Upper lobe of left lung (tissue), 6 donors: ENCODE results near the gene TNFSF10. TPM values are rescaled to one million over a fixed set of nuclear protein-coding genes. Genes with fewer than 3 reads are reported as not detected.

Source experiments
- ATAC-seq, 2 donors: fragments of 200-7000 bp; cut with Tn5 transposase; one replicate each; pipeline ENCODE4 v1.9.1; 2022; ENCODE audit warnings: mild to moderate bottlenecking in 2 of 2, moderate library complexity in 2 of 2; ENCODE audit not compliant: low FRiP score in 2 of 2
- DNase-seq, 2 donors: peaks; one replicate each; pipeline ENCODE4 v3.0.0-alpha.2; 2019 to 2020
- H3K27ac ChIP-seq, 4 donors: fragments of 200-600 bp; sonication (generic); one replicate each; pipeline ENCODE4 v1.5.1; 2016 to 2019
- H3K27me3 ChIP-seq, 4 donors: fragments of 200-600 bp; sonication (generic); one replicate each; pipeline ENCODE4 v1.5.1; 2017 to 2019
- H3K36me3 ChIP-seq, 4 donors: fragments of 200-600 bp; sonication (generic); one replicate each; pipeline ENCODE4 v1.5.1; 2016 to 2019
- H3K4me1 ChIP-seq, 4 donors: fragments of 200-600 bp; sonication (generic); one replicate each; pipeline ENCODE4 v1.5.1; 2018 to 2019
- H3K4me3 ChIP-seq, 4 donors: fragments of 200-600 bp; sonication (generic); one replicate each; pipeline ENCODE4 v1.5.1; 2017 to 2019; ENCODE audit warnings: mild to moderate bottlenecking in 2 of 4, moderate library complexity in 1 of 4
- H3K9me3 ChIP-seq, 4 donors: fragments of 200-600 bp; sonication (generic); one replicate each; pipeline ENCODE4 v1.5.1; 2018 to 2019
- EP300 ChIP-seq, 4 donors: sonication (generic); formaldehyde crosslinking; IDR thresholded peaks; one replicate each; pipeline ENCODE4 v1.5.1; 2017; ENCODE audit warnings: antibody characterized with exemption in 4 of 4, control low read depth in 2 of 4
- POLR2A ChIP-seq, 4 donors: fragments of 450-650 bp; IDR thresholded peaks; one replicate each; pipeline ENCODE4 v1.5.1; 2016 to 2017; ENCODE audit warnings: antibody characterized with exemption in 4 of 4, mild to moderate bottlenecking in 2 of 4
- POLR2AphosphoS5 ChIP-seq, 2 donors: sonication (generic); formaldehyde crosslinking; IDR thresholded peaks; one replicate each; pipeline ENCODE4 v1.5.1; 2017; ENCODE audit warnings: antibody characterized with exemption in 2 of 2
- WGBS, 2 donors: methylation state at CpG; one replicate each; pipeline ENCODE4 v1.1.5; 2017 to 2018; 5-methylcytosine and 5-hydroxymethylcytosine counted together
- total RNA-seq, 6 donors: library from RNA; depleted of rRNA in 4 of 6; stranded (reverse); fragments of >200 nt in 4 of 6; gene quantifications; one replicate each; pipeline versions ENCODE4 v1.1.0 to v1.2.1, GENCODE V29; 2016 to 2021
- TF ChIP-seq, protein P1 (sequence below), 6 experiments: fragments of 450-650 bp in 4 of 6; fragments of 200-600 bp in 2 of 6; sonication (generic) in 2 of 6; IDR thresholded peaks; one replicate each; pipeline ENCODE4 v1.5.1; 2016 to 2019; ENCODE audit warnings: antibody characterized with exemption in 6 of 6
- donor health status: DM: no; HTN: no; CAD: no; lungs with moderate emphysema.
- donor health status: DM: no; HTN: yes; CAD: no; lungs with severe emphysema.

Gene TNFSF10
- total RNA-seq, 6 donors from 2014 or later = 41.0 to 95.2 (median 76.8) TPM

DNA sequence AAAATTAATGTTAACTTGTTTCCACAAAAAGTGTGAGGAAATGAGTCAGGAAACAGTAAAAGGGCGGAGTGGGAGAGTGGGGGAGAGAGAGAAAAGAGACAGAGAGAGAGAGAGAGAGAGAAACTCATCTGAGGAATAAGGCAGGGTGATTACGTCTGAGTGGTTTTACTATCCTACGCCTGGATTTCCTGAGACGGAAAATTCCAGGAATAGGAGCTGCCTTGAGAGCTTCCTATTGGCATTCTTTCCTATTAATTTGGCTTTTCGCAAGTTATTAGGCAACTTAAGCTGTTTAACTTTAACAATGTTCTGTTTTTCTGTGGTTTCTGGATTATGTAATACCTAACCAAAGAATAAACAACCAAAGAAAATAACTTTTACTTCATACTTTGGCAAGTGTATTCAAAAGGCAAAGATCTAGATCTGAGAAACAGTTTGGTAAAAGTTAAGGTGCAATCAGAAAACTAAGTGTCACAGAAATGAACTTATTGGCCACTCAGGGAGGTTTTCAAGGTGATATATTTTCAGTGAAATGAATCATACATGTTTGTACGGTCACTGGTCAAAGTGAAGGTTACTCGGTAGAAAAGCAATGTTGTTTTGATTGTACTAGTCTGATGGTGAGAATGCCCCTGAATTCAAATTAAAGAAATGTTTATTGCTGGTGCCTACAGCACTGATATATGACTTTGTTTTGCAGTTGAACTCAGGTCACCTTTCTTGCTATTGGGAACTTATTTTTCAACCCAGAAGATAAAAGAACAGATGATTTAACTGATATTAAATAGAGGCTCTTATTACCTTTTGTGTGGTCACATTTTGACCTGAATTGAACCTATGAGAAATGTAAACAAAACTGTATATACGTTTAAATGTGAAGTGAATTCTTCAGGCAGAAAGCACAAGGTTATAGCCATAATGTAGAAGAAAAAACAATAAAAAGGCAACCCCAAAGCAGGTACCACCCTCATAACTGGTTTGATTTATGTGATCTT, 39.9 kb upstream of the TNFSF10 start:
- H3K27ac ChIP-seq = peak overlapping the region; percentile 73 to 88 (median 80)
- peaks cover 27 to 43% (median 40%) of the 10 kb centered on the region in 4 donors for H3K4me1 ChIP-seq
- no peaks in the 10 kb centered on the region for H3K27me3 ChIP-seq
- no peak for DNase-seq
- peak overlapping the region in 3 of 4 donors; percentile 1 to 17 (median 9) for H3K4me3 ChIP-seq
- H3K36me3 ChIP-seq = no peaks in the 10 kb centered on the region
- ATAC-seq = peak; percentile 83 to 95
- 8 to 13% methylated on average over 8 of the region's 8 CpGs for WGBS, 2 donors
- TF ChIP-seq, protein P1, sequence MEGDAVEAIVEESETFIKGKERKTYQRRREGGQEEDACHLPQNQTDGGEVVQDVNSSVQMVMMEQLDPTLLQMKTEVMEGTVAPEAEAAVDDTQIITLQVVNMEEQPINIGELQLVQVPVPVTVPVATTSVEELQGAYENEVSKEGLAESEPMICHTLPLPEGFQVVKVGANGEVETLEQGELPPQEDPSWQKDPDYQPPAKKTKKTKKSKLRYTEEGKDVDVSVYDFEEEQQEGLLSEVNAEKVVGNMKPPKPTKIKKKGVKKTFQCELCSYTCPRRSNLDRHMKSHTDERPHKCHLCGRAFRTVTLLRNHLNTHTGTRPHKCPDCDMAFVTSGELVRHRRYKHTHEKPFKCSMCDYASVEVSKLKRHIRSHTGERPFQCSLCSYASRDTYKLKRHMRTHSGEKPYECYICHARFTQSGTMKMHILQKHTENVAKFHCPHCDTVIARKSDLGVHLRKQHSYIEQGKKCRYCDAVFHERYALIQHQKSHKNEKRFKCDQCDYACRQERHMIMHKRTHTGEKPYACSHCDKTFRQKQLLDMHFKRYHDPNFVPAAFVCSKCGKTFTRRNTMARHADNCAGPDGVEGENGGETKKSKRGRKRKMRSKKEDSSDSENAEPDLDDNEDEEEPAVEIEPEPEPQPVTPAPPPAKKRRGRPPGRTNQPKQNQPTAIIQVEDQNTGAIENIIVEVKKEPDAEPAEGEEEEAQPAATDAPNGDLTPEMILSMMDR (IDR thresholded peaks at IDR 0.05) = no peak
- TF ChIP-seq POLR2A (IDR thresholded peaks at IDR 0.05) (peak in 1 of 4 donors; percentile 7), EP300 (IDR thresholded peaks at IDR 0.05) (peak in 3 of 4 donors; percentile 21 to 85 (median 59)), POLR2AphosphoS5 (IDR thresholded peaks at IDR 0.05) (peak in 1 of 2 donors; percentile 75)
- H3K9me3 ChIP-seq = no peaks in the 10 kb centered on the region

GRCh38 chr3:172561897-172562640, 38.8 kb upstream of the TNFSF10 start:
- DNase-seq (no peak), ATAC-seq (peak in 1 of 2 donors; percentile 25)
- peak overlapping the region in 1 of 4 donors; percentile 9 for H3K4me3 ChIP-seq
- peak overlapping the region; percentile 73 to 88 (median 80) for H3K27ac ChIP-seq
- H3K36me3 ChIP-seq = no peaks in the 10 kb centered on the region
- H3K4me1 ChIP-seq = peaks cover 38 to 50% (median 47%) of the 10 kb centered on the region in 4 donors
- H3K9me3 ChIP-seq = no peaks in the 10 kb centered on the region
- no peaks in the 10 kb centered on the region for H3K27me3 ChIP-seq
- WGBS, 2 donors = 74 to 76% methylated on average over 12 of the region's 12 CpGs
- TF ChIP-seq POLR2AphosphoS5 (IDR thresholded peaks at IDR 0.05) (no peak), POLR2A (IDR thresholded peaks at IDR 0.05) (no peak), EP300 (IDR thresholded peaks at IDR 0.05) (no peak)
- TF ChIP-seq, protein P1 (IDR thresholded peaks at IDR 0.05) = no peak

DNA sequence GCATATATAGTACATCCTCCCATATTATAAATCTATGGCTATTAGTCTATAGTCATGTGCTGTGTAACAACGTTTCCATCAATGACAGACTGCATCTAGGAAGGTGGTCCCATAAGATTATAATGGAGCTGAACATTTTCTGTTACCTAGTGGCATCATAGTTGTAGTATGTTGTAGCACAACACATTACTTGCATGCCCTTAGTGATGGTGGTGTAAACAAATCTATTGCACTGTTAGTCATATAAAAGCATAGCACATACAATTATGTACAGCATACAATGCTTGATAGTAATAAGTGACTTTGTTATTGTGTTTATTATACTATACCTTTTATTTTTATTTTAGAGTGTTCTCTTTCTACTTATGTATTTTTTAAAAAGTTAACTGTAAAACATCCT, 37.4 kb upstream of the TNFSF10 start:
- DNase-seq (no peak), ATAC-seq (no peak)
- Histone ChIP-seq H3K27me3 (no peaks in the 10 kb centered on the region), H3K4me1 (peaks cover 41 to 52% (median 50%) of the 10 kb centered on the region in 4 donors), H3K9me3 (no peaks in the 10 kb centered on the region), H3K4me3 (no peak overlapping the region), H3K27ac (peak overlapping the region in 1 of 4 donors; percentile 29), H3K36me3 (no peaks in the 10 kb centered on the region)
- 73 to 100% methylated on average over 1 of the region's 1 CpG for WGBS, 2 donors
- TF ChIP-seq EP300 (IDR thresholded peaks at IDR 0.05) = no peak
- TF ChIP-seq POLR2A (IDR thresholded peaks at IDR 0.05) = no peak
- TF ChIP-seq POLR2AphosphoS5 (IDR thresholded peaks at IDR 0.05) = no peak
- TF ChIP-seq, protein P1 (IDR thresholded peaks at IDR 0.05) = no peak

DNA sequence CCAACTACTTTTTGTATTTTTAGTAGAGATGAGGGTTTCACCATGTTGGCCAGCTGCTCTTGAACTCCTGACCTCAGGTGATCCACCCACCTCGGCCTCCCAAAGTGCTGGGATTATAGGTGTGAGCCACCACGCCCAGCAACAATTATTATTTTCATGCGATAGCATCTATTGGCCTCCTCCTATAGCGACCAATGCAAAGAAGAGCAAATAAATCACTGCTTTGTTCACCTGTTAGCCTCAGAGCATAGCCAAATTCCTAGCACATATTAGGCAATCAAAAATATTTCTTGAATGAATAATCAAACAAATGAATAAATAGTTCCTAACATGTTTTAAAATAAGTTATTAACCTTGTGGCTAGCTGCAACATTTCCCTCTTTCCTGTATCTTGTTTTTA, 36.8 kb upstream of the TNFSF10 start:
- H3K9me3 ChIP-seq = no peaks in the 10 kb centered on the region
- no peaks in the 10 kb centered on the region for H3K36me3 ChIP-seq
- no peak for DNase-seq
- TF ChIP-seq POLR2A (IDR thresholded peaks at IDR 0.05) = no peak
- peak in 1 of 2 donors; percentile 14 for TF ChIP-seq POLR2AphosphoS5 (IDR thresholded peaks at IDR 0.05)
- ATAC-seq = no peak
- peak overlapping the region in 3 of 4 donors; percentile 4 to 40 (median 29) for H3K27ac ChIP-seq
- WGBS, 2 donors = 77 to 90% methylated on average over 4 of the region's 4 CpGs
- H3K4me1 ChIP-seq = peaks cover 41 to 52% (median 50%) of the 10 kb centered on the region in 4 donors
- H3K27me3 ChIP-seq = no peaks in the 10 kb centered on the region
- H3K4me3 ChIP-seq = no peak overlapping the region

DNA sequence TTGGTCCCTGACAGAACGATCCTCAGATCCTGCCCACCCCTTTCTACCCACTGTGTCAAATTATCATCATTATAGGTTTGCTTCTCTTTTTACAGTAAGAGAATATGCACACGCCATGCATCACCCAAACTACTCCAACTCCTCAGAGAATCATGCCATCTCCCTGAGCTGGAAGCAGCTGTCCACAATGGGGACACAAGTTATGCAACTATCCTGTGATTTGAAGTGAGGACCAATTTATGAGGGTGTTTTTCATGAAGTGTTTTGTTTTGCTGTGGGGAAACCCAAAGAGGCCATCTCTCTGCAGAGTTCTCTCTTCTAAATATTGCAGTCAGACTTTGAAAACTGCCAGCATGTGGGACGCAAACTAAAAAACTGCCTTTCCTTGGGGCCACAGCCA, 35.8 kb upstream of the TNFSF10 start:
- H3K4me1 ChIP-seq = peaks cover 36 to 48% (median 46%) of the 10 kb centered on the region in 4 donors
- no peaks in the 10 kb centered on the region for H3K36me3 ChIP-seq
- DNase-seq (peak in 1 of 2 donors; percentile 33), ATAC-seq (no peak)
- TF ChIP-seq POLR2A (IDR thresholded peaks at IDR 0.05) (no peak), EP300 (IDR thresholded peaks at IDR 0.05) (peak in 1 of 4 donors; percentile 38)
- 79 to 81% methylated on average over 3 of the region's 3 CpGs for WGBS, 2 donors
- H3K9me3 ChIP-seq = no peaks in the 10 kb centered on the region
- peak overlapping the region in 2 of 4 donors; percentile 4 to 40 for H3K27ac ChIP-seq
- no peaks in the 10 kb centered on the region for H3K27me3 ChIP-seq
- no peak overlapping the region for H3K4me3 ChIP-seq
